ENCODE data around the gene TCEAL3.

DNA sequence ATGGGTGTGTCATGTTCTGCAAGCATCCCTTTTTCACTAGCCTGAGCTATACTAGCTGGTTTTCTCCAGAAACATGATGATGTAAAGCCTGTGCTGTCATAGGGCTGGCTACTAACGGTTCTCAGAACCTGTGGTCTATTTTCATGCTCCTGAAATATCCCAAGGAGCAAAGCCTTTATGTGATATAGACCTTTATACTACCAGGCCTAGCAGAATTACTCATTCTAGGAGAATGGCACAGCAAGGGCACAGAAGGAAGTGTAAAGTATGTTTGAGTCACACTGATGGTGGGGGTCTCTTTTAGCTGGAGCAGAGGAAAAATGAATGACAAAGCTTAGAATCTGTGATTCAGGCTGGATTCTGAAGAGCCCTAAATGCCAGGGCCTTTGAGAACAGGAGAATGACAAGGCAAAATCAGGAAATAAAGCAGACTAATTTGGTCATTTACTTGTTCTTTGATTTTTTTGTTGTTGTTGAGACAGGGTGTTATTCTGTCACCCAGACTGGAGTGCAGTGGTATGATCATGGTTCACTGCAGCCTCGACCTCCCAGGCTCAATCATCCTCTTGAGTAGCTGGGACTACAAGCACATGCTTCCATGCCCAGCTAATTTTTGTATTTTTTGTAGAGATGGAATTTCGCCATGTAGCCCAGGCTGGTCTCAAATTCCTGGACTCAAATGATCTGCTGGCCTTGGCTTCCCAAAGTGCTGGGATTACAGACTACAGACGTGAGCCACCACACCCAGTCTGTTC, 32.8 kb downstream of the TCEAL3 start:
- TF ChIP-seq, protein P1, sequence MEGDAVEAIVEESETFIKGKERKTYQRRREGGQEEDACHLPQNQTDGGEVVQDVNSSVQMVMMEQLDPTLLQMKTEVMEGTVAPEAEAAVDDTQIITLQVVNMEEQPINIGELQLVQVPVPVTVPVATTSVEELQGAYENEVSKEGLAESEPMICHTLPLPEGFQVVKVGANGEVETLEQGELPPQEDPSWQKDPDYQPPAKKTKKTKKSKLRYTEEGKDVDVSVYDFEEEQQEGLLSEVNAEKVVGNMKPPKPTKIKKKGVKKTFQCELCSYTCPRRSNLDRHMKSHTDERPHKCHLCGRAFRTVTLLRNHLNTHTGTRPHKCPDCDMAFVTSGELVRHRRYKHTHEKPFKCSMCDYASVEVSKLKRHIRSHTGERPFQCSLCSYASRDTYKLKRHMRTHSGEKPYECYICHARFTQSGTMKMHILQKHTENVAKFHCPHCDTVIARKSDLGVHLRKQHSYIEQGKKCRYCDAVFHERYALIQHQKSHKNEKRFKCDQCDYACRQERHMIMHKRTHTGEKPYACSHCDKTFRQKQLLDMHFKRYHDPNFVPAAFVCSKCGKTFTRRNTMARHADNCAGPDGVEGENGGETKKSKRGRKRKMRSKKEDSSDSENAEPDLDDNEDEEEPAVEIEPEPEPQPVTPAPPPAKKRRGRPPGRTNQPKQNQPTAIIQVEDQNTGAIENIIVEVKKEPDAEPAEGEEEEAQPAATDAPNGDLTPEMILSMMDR (IDR thresholded peaks at IDR 0.05) = no peak
- TF ChIP-seq POLR2A (IDR thresholded peaks at IDR 0.05) = no peak
